ENCODE data around the gene ABL1. TPM values are rescaled to one million over a fixed set of nuclear protein-coding genes. Genes with fewer than 3 reads are reported as not detected.
A peak's percentile ranks its signal among the peaks of the same experiment; 100 is the strongest.

Gene ABL1
- total RNA-seq, 2 donors from 2014 or later: 28.1 to 45.2 TPM

DNA sequence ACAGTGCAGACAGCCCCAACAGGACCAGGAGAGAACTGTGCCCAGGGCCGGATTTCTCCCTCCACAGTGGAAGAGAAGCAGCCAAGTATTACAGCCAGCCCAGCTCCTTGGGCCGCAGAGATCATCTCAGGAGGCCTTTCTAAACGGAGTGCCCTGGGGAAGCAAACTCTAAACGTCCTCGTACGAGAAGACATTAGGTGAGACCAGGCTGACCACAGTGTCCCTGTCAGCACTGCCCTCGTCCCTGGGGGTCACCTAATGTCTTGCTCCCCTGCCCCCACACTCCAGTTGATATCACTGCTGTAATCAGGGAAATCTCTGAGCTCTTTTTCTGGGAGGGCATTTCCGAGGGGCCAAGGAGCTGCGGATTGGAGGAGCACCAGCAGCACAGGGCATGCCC, 55.1 kb downstream of the ABL1 start:
- H3K27ac Mint-ChIP-seq: no peak overlapping the region
- no peak overlapping the region for H3K4me3 Mint-ChIP-seq
- no peak for ATAC-seq
- no peaks in the 10 kb centered on the region for H3K36me3 Mint-ChIP-seq
- H3K27me3 Mint-ChIP-seq: no peaks in the 10 kb centered on the region
- no peaks in the 10 kb centered on the region for H3K9me3 Mint-ChIP-seq
- H3K4me1 Mint-ChIP-seq (ENCODE audit: low read depth in 2 of 2): no peaks in the 10 kb centered on the region
- no peak for DNase-seq (ENCODE audit: low spot score)

DNA sequence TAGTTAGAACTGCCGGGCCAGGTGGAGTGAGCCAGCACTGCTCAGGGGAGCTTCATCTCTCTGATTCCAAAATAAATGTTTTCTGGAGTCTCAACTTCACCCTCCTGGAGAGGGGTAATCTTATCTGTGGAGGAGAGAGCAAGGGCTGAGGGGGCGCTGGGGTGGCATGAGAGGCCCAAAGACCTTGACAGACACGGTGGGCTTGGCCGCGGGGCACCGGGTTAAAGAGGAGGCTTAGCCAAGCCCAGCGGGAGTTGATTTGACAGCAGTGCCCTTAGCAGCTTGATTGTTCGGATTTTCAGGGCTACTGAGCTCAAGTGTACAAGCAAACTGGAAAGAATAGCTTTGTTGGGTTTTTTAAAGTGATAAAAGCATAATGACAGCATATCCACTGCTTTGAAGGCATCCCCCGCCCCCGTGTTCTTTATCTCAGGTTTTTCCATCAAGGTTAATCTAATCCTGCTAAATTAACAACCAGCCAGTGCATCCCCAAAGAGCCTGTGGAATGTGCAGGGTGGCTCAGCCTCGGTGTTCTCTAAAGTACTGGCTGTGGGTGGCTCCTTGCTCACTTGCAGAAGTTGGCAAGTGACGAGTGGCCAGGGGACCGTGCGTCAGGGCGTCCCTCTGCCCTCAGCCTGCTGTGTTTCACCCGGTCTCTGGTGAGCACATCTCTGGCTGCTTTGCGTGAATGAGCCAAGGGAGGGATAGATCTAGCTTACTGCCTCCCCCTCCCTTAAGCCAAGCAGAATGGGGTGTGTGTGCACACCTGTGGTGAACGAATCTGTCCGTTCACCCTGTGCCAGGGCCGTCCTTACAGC, 56.0 kb downstream of the ABL1 start:
- no peaks in the 10 kb centered on the region for H3K9me3 Mint-ChIP-seq
- no peaks in the 10 kb centered on the region for H3K36me3 Mint-ChIP-seq
- no peak overlapping the region for H3K27ac Mint-ChIP-seq
- H3K4me1 Mint-ChIP-seq (ENCODE audit: low read depth in 2 of 2): no peaks in the 10 kb centered on the region
- H3K27me3 Mint-ChIP-seq: no peaks in the 10 kb centered on the region
- ATAC-seq: no peak
- DNase-seq (ENCODE audit: low spot score): no peak
- no peak overlapping the region for H3K4me3 Mint-ChIP-seq

GRCh38 chr9:130891688-130892476, 56.8 kb downstream of the ABL1 start:
- Mint-ChIP-seq H3K27ac (no peak overlapping the region), H3K9me3 (no peaks in the 10 kb centered on the region), H3K4me1 (ENCODE audit: low read depth in 2 of 2) (no peaks in the 10 kb centered on the region), H3K36me3 (no peaks in the 10 kb centered on the region), H3K27me3 (no peaks in the 10 kb centered on the region), H3K4me3 (no peak overlapping the region)
- DNase-seq (ENCODE audit: low spot score): no peak
- no peak for ATAC-seq

DNA sequence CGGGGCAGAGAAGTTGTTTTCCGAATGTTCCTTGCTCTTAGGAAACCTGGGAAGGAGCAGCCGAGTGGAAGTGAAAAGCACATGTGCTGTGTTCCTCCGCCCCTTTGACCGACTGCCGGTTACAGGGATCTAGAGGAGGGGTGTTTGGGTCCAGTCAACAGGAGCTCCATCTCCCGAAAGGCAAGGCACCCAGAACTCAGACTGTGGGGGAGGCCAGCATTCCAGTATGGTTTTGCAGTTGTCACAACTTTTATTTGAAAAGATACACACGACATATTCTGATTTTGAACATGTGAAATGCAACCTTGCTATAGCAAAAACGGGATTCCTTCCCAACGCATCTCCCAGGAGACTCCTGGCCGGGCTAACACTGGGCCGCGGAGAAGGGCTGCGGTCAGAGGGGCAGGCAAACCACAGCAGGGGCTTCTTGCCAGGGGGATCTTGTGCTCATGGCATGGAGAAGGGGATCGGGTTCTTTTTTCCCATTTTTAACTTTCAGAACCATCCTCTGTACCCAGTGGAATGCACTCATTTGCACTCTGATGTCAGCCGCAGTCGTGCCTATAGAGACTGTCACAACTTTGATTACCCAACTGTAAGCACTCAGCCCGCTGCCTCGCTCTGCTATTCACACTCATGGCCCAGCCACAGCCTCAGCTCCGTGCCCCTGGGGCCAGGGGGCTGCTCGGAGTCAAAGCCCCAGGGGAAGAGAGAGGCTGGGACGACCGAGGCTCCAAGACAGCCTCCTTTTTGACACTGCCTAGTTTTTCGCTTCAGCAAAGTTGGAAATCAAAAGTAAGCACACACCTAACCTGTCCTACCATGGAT, 57.6 kb downstream of the ABL1 start:
- Mint-ChIP-seq H3K4me3 (no peak overlapping the region), H3K4me1 (ENCODE audit: low read depth in 2 of 2) (no peaks in the 10 kb centered on the region), H3K27me3 (no peaks in the 10 kb centered on the region), H3K36me3 (no peaks in the 10 kb centered on the region), H3K27ac (no peak overlapping the region), H3K9me3 (no peaks in the 10 kb centered on the region)
- DNase-seq (ENCODE audit: low spot score) (no peak), ATAC-seq (no peak)

DNA sequence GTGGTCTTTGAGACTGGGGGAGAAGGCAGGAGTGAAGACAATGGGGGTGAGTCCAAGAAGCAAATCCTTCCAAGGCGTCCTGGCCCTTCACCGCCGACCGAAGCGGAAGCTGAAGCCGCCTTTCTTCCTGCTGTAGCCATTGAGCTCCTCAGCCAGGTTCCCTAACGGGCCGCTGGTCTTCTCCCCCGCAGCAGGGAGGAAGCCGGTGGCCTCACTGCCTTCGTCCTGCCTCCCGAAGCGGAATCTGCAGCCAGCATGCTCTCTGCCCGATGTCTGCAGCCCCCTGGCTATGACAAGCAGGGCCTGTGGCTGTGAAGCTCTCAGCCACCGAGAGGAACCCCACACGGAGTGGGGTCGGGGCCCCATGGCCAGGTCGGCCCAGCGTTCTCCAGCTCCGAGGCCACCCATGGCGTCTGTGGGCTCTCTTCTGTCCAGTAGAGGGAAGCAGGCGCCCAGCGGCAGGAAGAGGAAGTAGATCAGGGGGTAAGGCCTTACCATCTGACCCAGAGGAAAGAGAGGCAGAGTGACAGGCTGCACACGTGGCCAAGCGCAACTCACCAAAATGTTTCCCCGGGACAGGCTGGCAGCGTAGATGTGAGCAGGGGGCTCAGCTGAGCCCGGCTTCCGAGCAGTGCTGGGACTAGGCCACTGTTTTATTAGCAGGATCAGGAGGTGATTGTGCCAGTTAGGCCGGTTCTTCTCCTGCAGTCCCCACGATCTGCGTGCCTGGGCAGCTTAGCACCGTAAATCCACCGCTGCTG, 58.5 kb downstream of the ABL1 start:
- Mint-ChIP-seq H3K36me3 (no peaks in the 10 kb centered on the region), H3K4me1 (ENCODE audit: low read depth in 2 of 2) (no peaks in the 10 kb centered on the region), H3K4me3 (no peak overlapping the region), H3K27ac (no peak overlapping the region), H3K9me3 (no peaks in the 10 kb centered on the region), H3K27me3 (no peaks in the 10 kb centered on the region)
- DNase-seq (ENCODE audit: low spot score) (no peak), ATAC-seq (peak in 1 of 2 donors; percentile 11)

DNA sequence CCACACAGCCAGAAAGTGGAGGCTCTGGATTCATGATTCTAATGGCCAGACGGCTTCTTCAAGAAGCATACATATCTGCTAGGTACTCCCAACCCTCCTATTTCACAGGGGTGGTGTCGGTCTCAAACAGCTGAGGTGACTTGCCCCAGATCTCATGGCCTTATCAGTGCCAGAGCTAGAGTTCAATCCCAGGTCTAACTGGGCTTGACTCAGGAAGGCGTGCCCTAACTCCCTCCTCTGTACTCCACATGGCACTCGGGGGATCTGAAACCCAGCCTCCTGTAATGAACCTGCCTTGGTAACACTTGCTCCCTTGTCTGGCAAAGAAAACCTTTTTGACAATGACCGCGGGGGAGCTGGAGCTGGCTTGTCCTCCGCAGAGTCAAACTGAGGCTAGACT, 59.5 kb downstream of the ABL1 start:
- ATAC-seq: no peak
- H3K27ac Mint-ChIP-seq: no peak overlapping the region

GRCh38 chr9:130895038-130895437, 60.0 kb downstream of the ABL1 start:
- no peak overlapping the region for H3K4me3 Mint-ChIP-seq
- no peaks in the 10 kb centered on the region for H3K36me3 Mint-ChIP-seq
- H3K4me1 Mint-ChIP-seq (ENCODE audit: low read depth in 2 of 2): no peaks in the 10 kb centered on the region
- DNase-seq (ENCODE audit: low spot score) (no peak), ATAC-seq (no peak)
- H3K27me3 Mint-ChIP-seq: no peaks in the 10 kb centered on the region
- H3K27ac Mint-ChIP-seq: no peak overlapping the region
- no peaks in the 10 kb centered on the region for H3K9me3 Mint-ChIP-seq

More for the DNA sequence above, 59.5 kb downstream of the ABL1 start:
- H3K4me3 Mint-ChIP-seq: no peak overlapping the region
- H3K36me3 Mint-ChIP-seq: no peaks in the 10 kb centered on the region
- DNase-seq (ENCODE audit: low spot score): no peak
- no peaks in the 10 kb centered on the region for H3K27me3 Mint-ChIP-seq
- no peaks in the 10 kb centered on the region for H3K9me3 Mint-ChIP-seq
- no peaks in the 10 kb centered on the region for H3K4me1 Mint-ChIP-seq (ENCODE audit: low read depth in 2 of 2)

- H3K36me3 Mint-ChIP-seq: no peaks in the 10 kb centered on the region
- H3K4me3 Mint-ChIP-seq: no peak overlapping the region
- no peak for DNase-seq (ENCODE audit: low spot score)
- H3K9me3 Mint-ChIP-seq: no peaks in the 10 kb centered on the region
- ATAC-seq: peak in 1 of 2 donors; percentile 21
- no peak overlapping the region for H3K27ac Mint-ChIP-seq
- no peaks in the 10 kb centered on the region for H3K4me1 Mint-ChIP-seq (ENCODE audit: low read depth in 2 of 2)
- no peaks in the 10 kb centered on the region for H3K27me3 Mint-ChIP-seq
Observed at GRCh38 chr9:130895481-130896232, 60.6 kb downstream of the ABL1 start.

GRCh38 chr9:130896233-130897014, 61.4 kb downstream of the ABL1 start, which contains the start of gene QRFP:
Gene QRFP, minus strand, starts transcription at chr9:130896812. Its CDS starts 2,974 bp downstream, at chr9:130893838.
- Mint-ChIP-seq H3K36me3 (no peaks in the 10 kb centered on the region), H3K4me1 (ENCODE audit: low read depth in 2 of 2) (no peaks in the 10 kb centered on the region), H3K27me3 (no peaks in the 10 kb centered on the region), H3K4me3 (no peak within 1 kb of the TSS), H3K27ac (no peak within 1 kb of the TSS), H3K9me3 (no peaks in the 10 kb centered on the region)
- ATAC-seq: no peak
- no peak for DNase-seq (ENCODE audit: low spot score)

DNA sequence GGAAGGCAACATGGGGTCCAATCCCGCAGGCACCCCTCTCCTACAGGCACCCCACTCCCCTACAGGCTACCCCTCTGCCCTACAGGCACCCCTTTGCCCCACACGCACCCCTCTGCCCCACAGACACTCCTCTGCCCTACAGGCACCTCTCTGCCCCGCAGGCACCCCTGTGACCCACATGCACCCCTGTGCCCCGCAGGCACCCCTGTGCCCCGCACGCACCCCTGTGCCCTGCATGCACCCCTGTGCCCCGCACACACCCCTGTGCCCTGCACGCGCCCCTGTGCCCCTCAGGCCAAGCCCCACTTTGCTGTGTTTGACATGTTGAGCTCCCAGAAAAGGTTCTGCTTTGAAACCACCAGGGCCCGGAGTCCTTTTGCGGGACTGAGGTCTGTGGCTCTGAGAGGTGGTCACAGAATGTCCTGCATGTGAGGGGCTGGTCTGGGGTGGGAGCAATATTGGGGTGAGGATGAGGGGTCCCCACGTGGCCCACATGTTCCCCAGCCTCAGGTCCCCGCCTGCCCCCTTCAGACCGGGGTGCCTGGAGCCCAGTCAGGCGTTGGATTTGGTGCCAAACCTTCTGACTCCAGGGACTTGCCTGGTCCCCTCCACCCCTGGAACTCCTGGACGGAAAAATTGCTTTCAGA, 62.2 kb downstream of the ABL1 start:
- Mint-ChIP-seq H3K27me3 (no peaks in the 10 kb centered on the region), H3K4me3 (no peak overlapping the region), H3K9me3 (no peaks in the 10 kb centered on the region), H3K27ac (no peak overlapping the region), H3K36me3 (no peaks in the 10 kb centered on the region), H3K4me1 (ENCODE audit: low read depth in 2 of 2) (no peaks in the 10 kb centered on the region)
- ATAC-seq (no peak), DNase-seq (ENCODE audit: low spot score) (no peak)

DNA sequence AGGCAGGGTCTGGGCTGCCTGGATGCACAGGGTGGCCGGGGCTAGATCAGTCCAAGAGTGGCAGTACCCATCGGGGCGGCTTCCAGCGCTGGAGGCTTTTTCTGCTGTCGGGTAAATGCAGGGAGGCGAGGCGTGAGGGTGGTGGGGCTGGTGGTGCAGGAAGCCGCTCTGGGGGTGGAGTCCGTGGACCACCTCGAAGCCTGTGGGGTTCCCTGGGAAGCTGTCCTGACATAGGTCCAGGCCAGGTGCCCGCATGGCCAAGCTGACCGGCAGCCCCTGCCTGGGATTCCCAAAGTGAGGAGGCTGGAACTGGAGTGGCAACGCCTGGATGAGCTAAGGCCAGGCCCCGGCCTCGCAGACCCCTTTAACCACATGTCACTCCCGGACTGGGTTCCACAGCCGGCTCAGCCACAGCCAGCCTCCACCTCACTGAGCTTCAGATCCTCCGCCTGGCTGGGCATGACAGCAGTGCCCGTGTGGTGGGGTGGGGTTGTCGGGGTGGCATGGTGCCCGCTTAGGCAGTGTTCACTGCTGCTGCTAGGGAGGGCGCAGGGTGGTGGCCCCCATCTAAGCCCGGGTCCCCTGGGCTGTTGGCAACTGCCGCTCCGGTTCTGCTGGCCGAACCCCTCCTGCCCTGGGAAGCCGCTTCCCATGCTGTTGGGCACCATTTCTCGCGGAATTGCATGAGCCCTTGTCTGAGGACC, 62.9 kb downstream of the ABL1 start:
- no peak overlapping the region for H3K27ac Mint-ChIP-seq
- no peak overlapping the region for H3K4me3 Mint-ChIP-seq
- ATAC-seq (no peak), DNase-seq (ENCODE audit: low spot score) (no peak)
- H3K9me3 Mint-ChIP-seq: no peaks in the 10 kb centered on the region
- H3K36me3 Mint-ChIP-seq: no peaks in the 10 kb centered on the region
- no peaks in the 10 kb centered on the region for H3K27me3 Mint-ChIP-seq
- H3K4me1 Mint-ChIP-seq (ENCODE audit: low read depth in 2 of 2): no peaks in the 10 kb centered on the region

Data from natural killer cell treated with Interleukin-12 subunit alpha and Interleukin-12 subunit beta and Interleukin-15 and Interleukin-18, amount 100 ng/mL, for 72 hours (primary cell).